ENCODE measurements around the gene WHRN.

DNA sequence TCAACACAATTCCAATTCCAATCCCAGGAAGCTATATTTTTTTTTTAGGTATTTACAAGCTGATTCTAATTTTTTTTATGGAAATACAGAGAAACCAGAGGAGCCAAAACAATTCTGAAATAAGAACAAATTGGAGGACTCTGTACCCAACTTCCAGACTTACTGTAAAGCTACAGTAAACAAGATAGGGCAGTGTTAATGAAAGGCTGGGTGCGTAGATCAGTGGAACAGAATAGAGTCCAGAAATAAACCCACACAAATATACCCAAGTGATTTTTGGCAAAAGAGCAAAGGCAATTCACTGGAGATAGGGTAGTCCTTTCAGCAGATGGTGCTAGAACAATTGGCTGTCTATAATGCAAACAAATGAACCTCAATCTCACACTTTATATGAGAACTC is 50.6 kb downstream of the WHRN start:
- TF ChIP-seq, protein P1, sequence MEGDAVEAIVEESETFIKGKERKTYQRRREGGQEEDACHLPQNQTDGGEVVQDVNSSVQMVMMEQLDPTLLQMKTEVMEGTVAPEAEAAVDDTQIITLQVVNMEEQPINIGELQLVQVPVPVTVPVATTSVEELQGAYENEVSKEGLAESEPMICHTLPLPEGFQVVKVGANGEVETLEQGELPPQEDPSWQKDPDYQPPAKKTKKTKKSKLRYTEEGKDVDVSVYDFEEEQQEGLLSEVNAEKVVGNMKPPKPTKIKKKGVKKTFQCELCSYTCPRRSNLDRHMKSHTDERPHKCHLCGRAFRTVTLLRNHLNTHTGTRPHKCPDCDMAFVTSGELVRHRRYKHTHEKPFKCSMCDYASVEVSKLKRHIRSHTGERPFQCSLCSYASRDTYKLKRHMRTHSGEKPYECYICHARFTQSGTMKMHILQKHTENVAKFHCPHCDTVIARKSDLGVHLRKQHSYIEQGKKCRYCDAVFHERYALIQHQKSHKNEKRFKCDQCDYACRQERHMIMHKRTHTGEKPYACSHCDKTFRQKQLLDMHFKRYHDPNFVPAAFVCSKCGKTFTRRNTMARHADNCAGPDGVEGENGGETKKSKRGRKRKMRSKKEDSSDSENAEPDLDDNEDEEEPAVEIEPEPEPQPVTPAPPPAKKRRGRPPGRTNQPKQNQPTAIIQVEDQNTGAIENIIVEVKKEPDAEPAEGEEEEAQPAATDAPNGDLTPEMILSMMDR (IDR thresholded peaks at IDR 0.05): no peak
- no peak for TF ChIP-seq EZH2 (IDR thresholded peaks at IDR 0.05; ENCODE audit: borderline replicate concordance, insufficient read depth, low read depth, low read length, poor library complexity, severe bottlenecking)
